Heart right ventricle (tissue), 16 donors: ENCODE data around the gene OPRD1. TPM values are rescaled to one million over a fixed set of nuclear protein-coding genes. Genes with fewer than 3 reads are reported as not detected.

Source experiments
- ATAC-seq, 8 donors: fragments of 200-7000 bp; cut with Tn5 transposase; one replicate each; pipeline ENCODE4 v1.9.1; 2020; ENCODE audit warnings: mild to moderate bottlenecking in 8 of 8, moderate library complexity in 8 of 8, moderate number of reproducible peaks in 1 of 8
- DNase-seq, 2 donors: peaks; one replicate each; pipeline ENCODE4 v3.0.0-alpha.2; 2020
- H3K27ac ChIP-seq, 10 donors: fragments of 200-600 bp; sonication (generic) in 2 of 10; one replicate each; pipeline versions ENCODE4 v1.5.0 to v1.8.0; 2020 to 2022; ENCODE audit warnings: mild to moderate bottlenecking in 3 of 10
- H3K27me3 ChIP-seq, 7 donors: fragments of 200-600 bp; one replicate each; pipeline ENCODE4 v1.8.0; 2021 to 2022; ENCODE audit warnings: mild to moderate bottlenecking in 2 of 7
- H3K36me3 ChIP-seq, 9 donors: fragments of 200-600 bp; sonication (generic) in 1 of 9; one replicate each; pipeline versions ENCODE4 v1.5.0 to v1.8.0; 2020 to 2022; ENCODE audit warnings: mild to moderate bottlenecking in 2 of 9
- H3K4me1 ChIP-seq, 9 donors: fragments of 200-600 bp; sonication (generic) in 1 of 9; one replicate each; pipeline versions ENCODE4 v1.5.0 to v1.8.0; 2020 to 2022; ENCODE audit warnings: mild to moderate bottlenecking in 4 of 9
- H3K4me3 ChIP-seq, 10 donors: fragments of 200-600 bp; sonication (generic) in 2 of 10; one replicate each; pipeline versions ENCODE4 v1.5.0 to v1.8.0; 2020 to 2022; ENCODE audit warnings: mild to moderate bottlenecking in 7 of 10, moderate library complexity in 2 of 10
- H3K9me3 ChIP-seq, 11 donors: fragments of 200-600 bp in 10 of 11; sonication (generic) in 2 of 11; one replicate each; pipeline versions ENCODE4 v1.5.0 to v1.8.0; 2013 to 2022; ENCODE audit warnings: mild to moderate bottlenecking in 2 of 11, control low read depth in 1 of 11, moderate library complexity in 1 of 11
- CTCF ChIP-seq, 9 donors: fragments of 200-600 bp; sonication (generic) in 2 of 9; IDR thresholded peaks; one replicate each; pipeline versions ENCODE4 v1.5.0 to v1.8.0; 2021 to 2022; ENCODE audit warnings: antibody characterized with exemption in 9 of 9, mild to moderate bottlenecking in 5 of 9, moderate library complexity in 1 of 9
- WGBS, 2 donors: extraction: QIAGEN DNeasy Blood & Tissue Kit; methylation state at CpG; one replicate each; pipeline ENCODE4 v1.1.7; 2013; ENCODE audit warnings: inconsistent platforms in 1 of 2; 5-methylcytosine and 5-hydroxymethylcytosine counted together
- intact Hi-C, 10 donors: fragments of 100-400 bp; cut with DNase I; formaldehyde crosslinking; loops; one replicate each; pipeline versions ENCODE4 v1.11.1 to v1.14.2; 2022
- polyA plus RNA-seq, 2 donors: library from polyadenylated mRNA; stranded (reverse); fragments of 200-250 nt; gene quantifications; one replicate each; pipeline ENCODE4 v1.2.3, GENCODE V29; 2013
- total RNA-seq, 10 donors: library from RNA; stranded (reverse); fragmentation: NEBNext Ultra II Directional in 3 of 10; extraction: Animal tissue kit (Norgen Biotek cat#: 25700) in 3 of 10; gene quantifications; one replicate each; pipeline versions ENCODE4 v1.2.1 to v1.2.4, GENCODE V29; 2021 to 2023
- donor health status: Arrhythmogenic right ventricular cardiomyopathy.
- donor health status: ischemic (EF 13 %, LVEDD 7.1; RV severe dilation, severe dysfunction).
- donor health status: healthy with polysubstance abuse.
- donor health status: DM: no; HTN: yes; CAD: no.
- donor health status: DM: no; HTN: no; CAD: no.
- donor health status: ischemic (EF 25% LVEDD 6.9; RV normal size, moderate dysfunction).
- donor health status: ischemic (EF 25% LVEDD 5.7; RV mildly dilated, moderate dysfunction).
- donor health status: healthy.
- donor health status: DM: yes; HTN: yes; CAD: no.
- donor health status: Ischemic cardiomyopathy.
- donor health status: ischemic (EF 35%, LVEDD 5.7; RV mildly dilated, moderate dysfunction).
- donor health status: nonischemic (EF 11% LVEDD 7.7; RV severe dilation, severe dysfunction).
- donor health status: DM: yes; HTN: yes; CAD: no.
- donor health status: PGD.
- donor health status: ischemic (EF 29% LVEDD 5.4; RV normal size, mild dysfunction).
- donor health status: nonischemic (EF 23%, LVEDD 6.1; RV moderate dilation, normal function).

OPRD1 gene
- total and polyA plus RNA-seq, 12 donors = 0.02 to 0.04 TPM; not detected in 10

- H3K27ac ChIP-seq = peak overlapping the region in 9 of 10 donors; percentile 79 to 93 (median 87)
- H3K4me1 ChIP-seq = peaks cover 0 to 45% (median 16%) of the 10 kb centered on the region in 9 donors
- H3K9me3 ChIP-seq = no peaks in the 10 kb centered on the region
- WGBS, 2 donors = 28 to 31% methylated on average over 24 of the region's 24 CpGs
- no peaks in the 10 kb centered on the region for H3K36me3 ChIP-seq
- peak overlapping the region; percentile 53 to 99 (median 88) for H3K4me3 ChIP-seq
- DNase-seq = peak; percentile 48 to 50
- TF ChIP-seq CTCF (IDR thresholded peaks at IDR 0.05) = no peak
- peaks cover 0 to 6% (median 0%) of the 10 kb centered on the region in 7 donors for H3K27me3 ChIP-seq
- intact Hi-C loops = loop anchor here in 6 of 10 donors (2.0 to 10.0 kb wide), 6 partner anchors 94 to 1817 kb away; partner anchors contain the start of genes RNU11 (in 1 of the 6) and TAF12 (in 1 of the 6)
- peak; percentile 30 to 64 (median 46) for ATAC-seq
Measured at GRCh38 chr1:28887835-28888682, 76.1 kb downstream of the OPRD1 start.

GRCh38 chr1:28888915-28889314, 76.9 kb downstream of the OPRD1 start:
- no peak for TF ChIP-seq CTCF (IDR thresholded peaks at IDR 0.05)
- WGBS, 2 donors = 95 to 97% methylated on average over 7 of the region's 7 CpGs
- Histone ChIP-seq H3K36me3 (peaks cover 0 to 5% (median 0%) of the 10 kb centered on the region in 9 donors), H3K4me3 (no peak overlapping the region), H3K9me3 (no peaks in the 10 kb centered on the region), H3K27me3 (peaks cover 0 to 6% (median 0%) of the 10 kb centered on the region in 7 donors), H3K27ac (no peak overlapping the region), H3K4me1 (peaks cover 0 to 45% (median 16%) of the 10 kb centered on the region in 9 donors)
- ATAC-seq = no peak
- DNase-seq = no peak
- intact Hi-C loops = loop anchor here in 6 of 10 donors (2.0 to 10.0 kb wide), 6 partner anchors 93 to 1816 kb away; partner anchors contain the start of genes RNU11 (in 1 of the 6) and TAF12 (in 1 of the 6)

GRCh38 chr1:28889357-28889756, 77.4 kb downstream of the OPRD1 start:
- H3K9me3 ChIP-seq = no peaks in the 10 kb centered on the region
- no peak for TF ChIP-seq CTCF (IDR thresholded peaks at IDR 0.05)
- no peak for ATAC-seq
- no peak for DNase-seq
- peaks cover 0 to 6% (median 0%) of the 10 kb centered on the region in 7 donors for H3K27me3 ChIP-seq
- H3K27ac ChIP-seq = no peak overlapping the region
- peaks cover 0 to 41% (median 16%) of the 10 kb centered on the region in 9 donors for H3K4me1 ChIP-seq
- H3K36me3 ChIP-seq = peaks cover 0 to 8% (median 0%) of the 10 kb centered on the region in 9 donors
- 74 to 78% methylated on average over 5 of the region's 5 CpGs for WGBS, 2 donors
- no peak overlapping the region for H3K4me3 ChIP-seq
- intact Hi-C loops = loop anchor here in 6 of 10 donors (2.0 to 10.0 kb wide), 6 partner anchors 93 to 1815 kb away; partner anchors contain the start of genes RNU11 (in 1 of the 6) and TAF12 (in 1 of the 6)

GRCh38 chr1:28890435-28890834, 78.5 kb downstream of the OPRD1 start:
- DNase-seq = no peak
- intact Hi-C loops = no loop called here
- H3K27ac ChIP-seq = no peak overlapping the region
- no peak for ATAC-seq
- no peak overlapping the region for H3K4me3 ChIP-seq
- peaks cover 0 to 42% (median 21%) of the 10 kb centered on the region in 9 donors for H3K4me1 ChIP-seq
- TF ChIP-seq CTCF (IDR thresholded peaks at IDR 0.05) = no peak
- 81 to 84% methylated on average over 8 of the region's 8 CpGs for WGBS, 2 donors
- H3K36me3 ChIP-seq = peaks cover 0 to 8% (median 0%) of the 10 kb centered on the region in 9 donors
- H3K27me3 ChIP-seq = peaks cover 0 to 6% (median 0%) of the 10 kb centered on the region in 7 donors
- H3K9me3 ChIP-seq = no peaks in the 10 kb centered on the region
